T-helper 22 cell (primary cell): ENCODE measurements around the gene GPR89A.
"Not testable (repeated sequence)": the region's sequence is repeated elsewhere in the genome, so short reads cannot be mapped to it uniquely, and the experiment has no call there.

Experiments used
- DNase-seq: peaks from one replicate; pipeline ENCODE4 v3.0.0-alpha.2; 2020; ENCODE audit warnings: low read depth

Gene GPR89A

DNA sequence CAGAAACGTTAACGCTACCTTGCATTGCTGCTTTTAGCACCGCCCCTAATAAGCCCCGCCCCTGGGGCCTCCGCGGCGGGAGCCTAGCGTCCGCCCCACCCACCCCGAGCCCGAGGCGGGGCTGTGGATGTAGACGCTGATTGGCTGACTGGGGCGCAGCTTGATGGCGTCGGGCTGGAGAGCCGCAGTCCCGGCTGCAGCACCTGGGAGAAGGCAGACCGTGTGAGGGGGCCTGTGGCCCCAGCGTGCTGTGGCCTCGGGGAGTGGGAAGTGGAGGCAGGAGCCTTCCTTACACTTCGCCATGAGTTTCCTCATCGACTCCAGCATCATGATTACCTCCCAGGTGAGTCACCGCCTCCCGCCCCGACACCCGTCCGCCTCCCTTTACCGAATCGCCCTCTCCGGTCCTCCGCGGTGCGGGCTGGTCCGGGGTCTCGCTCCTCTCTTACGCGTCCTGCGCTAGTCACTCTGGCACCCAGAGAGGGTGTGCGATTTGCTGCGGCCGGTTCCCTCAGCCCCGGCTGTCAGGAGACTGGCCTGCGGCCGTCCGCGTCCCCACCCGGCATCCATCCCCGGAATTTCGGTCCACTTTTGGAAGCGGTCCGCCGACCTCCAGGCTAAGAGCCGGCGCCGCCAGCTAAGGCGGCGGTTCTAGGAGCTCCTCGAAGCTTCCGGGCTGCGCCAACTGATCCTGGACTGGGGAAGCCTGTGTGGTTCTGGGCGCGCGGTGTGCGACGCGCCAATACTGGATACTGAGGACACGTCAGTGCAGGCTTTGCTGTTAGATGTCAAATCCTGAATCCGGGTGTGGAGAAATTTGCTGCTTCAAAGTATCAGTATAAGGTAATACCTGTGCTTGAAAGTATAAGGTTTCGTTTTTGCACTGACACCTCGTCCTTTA, at the start of gene GPR89A:
Gene GPR89A, plus strand, starts transcription at position 156 of the 901 bp plus-strand sequence. Its CDS starts 146 bp downstream, at position 302.
- DNase-seq: peak; percentile 87

DNA sequence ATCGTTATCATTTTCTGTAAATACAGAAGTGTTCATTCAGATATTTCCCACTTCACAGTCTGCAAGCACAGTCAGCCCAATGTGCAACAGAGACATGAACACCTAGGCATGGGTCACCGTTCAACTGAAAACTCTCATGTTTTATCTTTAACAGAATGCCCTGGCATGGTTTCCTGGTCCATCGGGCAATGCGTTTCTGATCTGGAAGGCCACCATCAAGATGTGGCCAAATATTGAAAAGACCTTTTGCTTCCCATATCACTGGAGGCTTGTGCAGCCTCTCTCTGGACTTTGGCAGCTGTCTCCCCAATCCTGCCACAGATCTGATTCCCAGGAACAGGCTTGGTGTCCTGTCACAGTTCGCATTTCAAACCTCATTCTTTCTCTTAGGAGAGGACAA, 21.0 kb upstream of the GPR89A start:
- not testable (repeated sequence) for DNase-seq

DNA sequence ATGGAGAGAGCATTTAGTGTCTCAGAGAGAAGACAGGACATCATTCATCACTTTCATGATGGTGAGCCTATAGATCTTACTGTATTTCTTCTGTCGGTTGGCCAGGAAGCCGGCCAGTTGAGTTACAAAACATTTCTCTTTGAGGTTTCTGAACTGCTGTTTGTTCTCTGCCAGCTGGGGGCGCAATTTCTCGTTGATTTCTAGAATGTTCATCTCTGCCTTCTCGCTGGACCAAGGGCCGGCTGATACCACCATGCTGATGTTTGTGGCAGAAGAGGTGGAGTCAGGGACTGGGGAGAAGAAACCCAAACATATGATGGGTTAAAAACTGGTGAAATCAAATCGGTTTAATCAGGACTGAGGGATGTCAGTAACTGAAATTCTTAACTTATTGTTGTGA, 17.0 kb upstream of the GPR89A start:
- not testable (repeated sequence) for DNase-seq

DNA sequence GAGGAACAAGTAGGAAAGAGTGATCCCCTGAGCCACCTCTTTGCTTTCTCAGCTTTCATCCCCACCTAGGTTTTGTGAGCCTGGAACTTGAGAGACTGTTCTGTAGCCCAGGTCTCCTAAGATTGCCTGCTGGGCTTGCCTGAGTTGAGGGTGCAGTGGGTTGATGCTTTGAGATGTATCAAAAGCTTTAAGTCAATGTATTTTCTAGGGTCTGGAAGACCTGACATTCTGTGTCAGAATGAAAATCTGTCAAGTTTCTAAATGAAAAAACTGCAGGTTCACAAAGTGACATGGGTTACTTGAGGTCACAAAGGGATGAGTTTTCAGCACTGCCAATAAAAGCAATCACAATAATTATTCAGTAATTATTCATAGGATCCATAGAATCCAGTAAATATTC, 15.4 kb upstream of the GPR89A start:
- not testable (repeated sequence) for DNase-seq

DNA sequence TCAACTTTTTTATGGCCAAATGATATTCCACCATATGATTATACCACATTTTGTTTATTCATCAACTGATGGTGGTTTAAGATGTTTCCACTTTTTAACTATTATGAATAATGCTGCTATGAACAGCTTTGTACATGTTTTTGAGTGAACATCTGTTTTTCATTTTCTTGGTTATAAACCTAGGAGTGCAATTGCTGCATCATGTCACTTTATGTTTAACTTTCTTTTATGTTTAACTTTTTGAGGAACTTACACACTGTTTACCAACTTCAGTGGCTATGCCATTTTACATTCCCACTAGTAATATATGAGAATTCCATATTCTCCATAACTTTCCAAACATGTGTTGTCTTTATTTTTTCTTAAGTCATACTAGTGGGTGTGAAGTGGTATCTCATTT, 12.4 kb upstream of the GPR89A start:
- DNase-seq: not testable (repeated sequence)

DNA sequence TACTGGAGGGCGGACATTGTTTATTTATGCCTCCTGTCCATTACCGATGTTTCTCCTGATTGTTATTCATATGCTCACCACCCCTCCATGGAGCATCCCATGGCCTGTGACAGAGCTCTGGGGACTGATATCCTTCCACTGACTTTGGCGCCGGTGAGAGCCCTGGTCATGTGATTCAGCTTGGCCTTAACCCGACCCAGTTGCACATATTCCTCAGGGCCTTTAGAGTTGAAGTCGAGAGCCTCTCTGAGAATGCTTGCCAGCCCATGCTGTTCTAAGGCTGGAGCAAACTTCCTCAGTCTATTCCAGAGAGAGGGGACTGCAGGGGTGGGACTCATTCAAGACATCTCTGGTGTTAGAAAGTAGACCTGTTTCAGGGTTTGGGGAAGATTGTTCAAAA, 11.6 kb upstream of the GPR89A start:
- DNase-seq: not testable (repeated sequence)

DNA sequence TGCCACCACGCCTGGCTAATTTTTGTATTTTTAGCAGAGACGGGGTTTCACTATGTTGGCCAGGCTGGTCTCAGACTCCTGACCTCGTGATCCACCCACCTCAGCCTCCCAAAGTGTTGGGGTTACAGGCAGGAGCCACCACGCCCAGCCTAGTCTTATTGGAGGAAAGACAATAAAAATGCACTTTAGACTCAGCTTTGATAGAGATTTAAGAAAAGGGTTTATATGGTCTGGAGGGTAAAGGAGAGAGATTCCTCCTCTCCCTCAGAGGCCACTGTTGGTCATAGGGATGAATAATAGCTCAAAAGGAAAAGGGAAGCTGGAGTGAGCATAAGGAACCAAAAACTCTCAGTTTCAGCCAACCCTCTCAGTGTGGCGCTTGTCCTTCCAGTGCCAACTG, 8.4 kb upstream of the GPR89A start:
- not testable (repeated sequence) for DNase-seq

DNA sequence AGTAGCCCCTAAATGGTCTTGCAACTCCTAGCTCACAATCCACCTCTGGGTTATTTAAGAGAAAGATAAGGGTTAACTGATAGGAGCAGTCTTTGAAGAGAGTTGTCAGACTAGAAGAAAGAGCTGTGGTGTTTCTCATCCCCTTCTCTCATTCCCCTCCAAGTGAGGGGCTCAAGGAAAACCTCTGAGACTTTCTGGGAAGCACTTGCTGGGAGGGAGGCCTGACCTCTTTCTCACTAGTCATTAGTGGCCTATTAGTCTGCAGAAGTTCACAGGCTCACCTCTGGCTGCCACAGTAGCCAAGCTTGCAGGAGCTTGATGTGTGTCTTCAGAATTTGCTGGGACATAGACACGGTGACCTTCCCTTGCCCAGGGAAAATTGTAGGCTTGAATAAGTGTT, 6.2 kb upstream of the GPR89A start:
- no peak for DNase-seq

DNA sequence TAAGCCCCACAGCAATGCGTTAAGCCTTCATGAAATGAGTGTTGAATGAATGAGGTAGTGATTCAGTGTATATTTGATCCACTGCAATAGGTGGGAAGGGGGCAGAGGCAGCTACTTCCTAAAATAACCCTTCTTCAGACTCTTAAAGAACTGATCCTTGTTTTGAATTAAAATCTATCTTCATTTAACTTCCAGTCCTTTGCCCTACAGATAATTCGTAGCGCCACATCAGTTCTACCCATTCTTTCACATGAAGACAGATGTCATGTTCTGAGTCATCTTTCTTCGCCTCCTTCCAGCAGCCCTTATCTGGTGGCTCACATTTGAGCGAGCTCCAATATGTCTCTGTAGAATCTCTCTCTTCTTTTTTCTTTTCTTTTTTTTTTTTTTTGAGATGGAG, 948 bp upstream of the GPR89A start:
- DNase-seq: not testable (repeated sequence)

DNA sequence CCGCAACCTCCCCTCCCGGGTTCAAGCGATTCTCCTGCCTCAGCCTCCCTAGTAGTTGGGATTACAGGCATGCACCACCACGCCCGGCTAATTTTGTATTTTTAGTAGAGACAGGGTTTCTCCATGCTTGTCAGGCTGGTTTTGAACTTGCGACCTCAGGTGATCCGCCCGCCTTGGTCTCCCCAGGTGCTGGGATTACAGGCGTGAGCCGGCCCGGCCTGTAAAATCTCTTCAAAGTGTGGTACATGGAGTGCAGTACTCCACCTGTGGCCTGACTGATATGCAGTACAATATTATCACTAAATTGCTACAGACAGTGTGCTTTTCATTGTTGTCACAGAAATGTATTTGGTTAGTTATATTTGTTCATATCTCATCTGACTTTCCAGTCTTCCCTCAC, 499 bp upstream of the GPR89A start:
- DNase-seq: not testable (repeated sequence)

DNA sequence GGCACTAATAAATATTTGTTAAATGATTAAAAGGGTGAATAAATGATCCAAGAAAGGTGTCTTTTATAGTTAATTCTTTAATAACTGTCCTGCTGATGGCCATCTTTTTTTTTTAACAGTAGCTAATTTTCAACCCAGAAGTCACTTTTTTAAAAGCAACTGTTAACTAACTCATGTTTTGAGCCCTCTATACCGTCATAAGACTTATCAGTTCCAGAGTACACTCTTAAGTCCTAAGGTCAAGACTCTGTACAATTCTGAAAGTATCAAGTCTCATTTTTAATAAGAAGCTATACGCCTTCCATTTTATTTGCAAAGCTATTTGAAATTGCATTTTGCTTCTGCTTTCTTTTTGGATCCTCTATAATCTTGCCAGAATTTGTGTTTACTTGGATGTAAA, 3.0 kb downstream of the GPR89A start:
- not testable (repeated sequence) for DNase-seq

DNA sequence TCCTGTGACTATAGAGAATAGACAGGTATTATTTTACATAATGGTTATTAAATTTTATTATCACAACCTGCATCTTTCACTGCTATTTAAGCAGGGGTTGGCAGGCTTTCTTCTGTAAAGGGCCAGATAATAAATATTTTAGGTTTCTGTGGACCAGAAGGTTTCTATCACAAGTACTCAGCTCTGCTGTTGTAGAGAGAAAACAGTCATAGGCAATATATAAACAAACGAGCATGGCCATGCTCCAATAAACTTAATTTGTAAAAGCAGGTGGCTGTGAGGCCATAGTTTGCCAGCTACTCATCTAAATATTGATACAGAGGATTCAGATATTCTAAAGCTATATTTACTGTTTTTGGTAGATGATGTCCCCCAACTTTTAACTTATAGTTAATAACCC, 12.3 kb downstream of the GPR89A start:
- DNase-seq: not testable (repeated sequence)

DNA sequence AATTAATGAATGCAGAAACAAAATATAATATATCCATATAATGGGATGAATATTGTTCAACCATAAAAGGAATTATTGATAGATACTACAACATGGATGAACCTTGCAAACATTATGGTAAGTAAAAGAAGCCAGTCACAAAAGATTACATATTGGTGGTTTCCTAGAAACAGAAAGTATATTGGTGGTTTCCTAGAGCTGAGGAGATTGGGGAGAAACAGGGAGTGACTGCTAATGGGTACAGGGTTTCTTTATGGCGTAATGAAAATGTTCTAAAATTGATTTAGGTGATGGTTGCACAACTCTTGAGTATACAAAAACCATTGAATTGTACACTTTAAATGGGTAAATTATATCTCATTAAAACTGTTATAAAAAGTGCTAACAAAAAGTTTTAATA, 14.4 kb downstream of the GPR89A start:
- DNase-seq: not testable (repeated sequence)

DNA sequence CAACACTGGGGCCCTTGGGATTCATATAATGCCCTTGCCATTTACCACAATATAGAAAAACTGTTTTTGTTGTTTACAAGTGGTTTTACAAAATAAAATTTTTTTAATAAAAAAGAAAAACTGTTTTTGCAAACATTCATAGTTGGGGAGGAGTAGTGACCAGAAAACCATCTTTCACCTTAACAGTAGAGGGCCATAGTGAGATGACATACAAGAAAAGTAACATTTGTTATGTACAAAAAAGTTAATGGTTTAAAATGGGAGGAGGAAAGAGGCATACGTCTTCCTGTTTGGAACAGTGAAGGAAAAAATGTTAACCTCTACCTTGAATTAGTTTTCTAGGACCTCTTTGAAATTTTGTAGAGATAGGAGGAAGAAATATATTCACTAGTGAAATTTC, 28.4 kb downstream of the GPR89A start:
- DNase-seq: not testable (repeated sequence)

DNA sequence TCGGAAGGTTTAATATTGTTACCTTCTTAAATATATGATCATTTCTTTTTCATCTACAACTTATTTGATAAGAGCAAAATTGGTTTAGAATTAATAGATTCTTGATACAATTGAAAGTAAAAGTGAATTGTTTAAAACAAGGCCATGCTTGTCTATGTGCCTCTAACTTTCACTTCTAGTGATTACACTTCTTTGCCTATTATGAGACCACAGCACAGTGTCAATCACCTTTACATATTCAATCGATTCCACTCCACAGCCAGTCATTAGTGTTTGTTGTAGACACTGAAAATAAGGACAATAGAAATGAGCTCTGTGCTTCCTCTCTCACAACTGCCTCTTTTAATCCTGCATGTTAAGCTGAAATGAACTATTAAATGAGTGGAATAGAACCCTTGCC, 34.1 kb downstream of the GPR89A start:
- not testable (repeated sequence) for DNase-seq

DNA sequence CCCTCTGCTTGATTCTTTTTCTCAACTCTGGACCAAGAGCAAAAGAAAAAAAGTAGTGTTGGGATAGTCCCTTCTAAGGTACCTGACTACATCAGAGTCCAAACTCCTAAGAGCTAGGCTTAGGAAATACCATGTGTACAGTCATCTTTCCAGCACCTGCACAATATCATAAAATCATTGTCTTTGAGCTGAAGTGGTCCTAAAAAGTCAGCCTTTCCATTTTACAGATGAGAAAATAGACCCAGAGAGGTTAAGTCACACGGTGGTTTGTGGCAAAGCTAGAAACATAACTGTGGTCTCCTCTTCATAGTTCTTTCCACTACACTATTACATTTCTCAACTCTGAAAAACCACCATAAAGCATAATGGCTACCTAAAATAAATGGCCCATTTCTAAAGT, 36.2 kb downstream of the GPR89A start:
- not testable (repeated sequence) for DNase-seq

DNA sequence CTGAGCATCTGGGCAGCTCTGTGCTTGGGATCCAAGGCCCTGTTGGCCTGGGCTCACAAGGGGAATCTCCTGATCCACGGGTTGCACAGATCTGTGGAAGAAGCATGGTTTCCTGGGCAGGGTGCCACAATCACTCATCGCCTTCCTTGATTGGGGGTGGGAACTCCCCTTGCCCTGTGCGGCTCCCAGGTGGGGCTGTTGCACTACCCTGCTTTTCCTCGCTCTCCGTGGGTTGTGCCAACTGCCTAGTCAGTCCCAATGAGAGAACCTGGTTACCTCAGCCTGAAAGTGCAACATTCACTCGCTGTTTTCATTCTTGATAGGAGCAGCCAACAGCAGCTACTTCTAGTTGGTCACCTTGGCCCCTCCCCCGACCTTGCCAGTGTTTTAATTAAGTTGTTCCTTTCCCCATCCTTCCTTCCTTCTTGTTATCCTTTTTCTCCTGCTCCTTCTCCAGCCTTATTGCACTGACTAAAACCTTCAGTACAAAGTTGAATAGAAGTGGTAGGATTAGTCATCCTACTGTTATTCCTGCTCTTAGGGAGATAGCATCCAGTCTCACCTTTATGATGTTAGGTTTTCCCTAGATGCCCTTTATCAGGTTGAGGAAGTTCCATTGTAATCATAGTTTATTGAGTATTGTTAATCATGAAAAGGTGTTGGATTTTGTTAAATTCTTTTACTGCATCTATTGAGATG, 48.6 kb downstream of the GPR89A start:
- DNase-seq: not testable (repeated sequence)

DNA sequence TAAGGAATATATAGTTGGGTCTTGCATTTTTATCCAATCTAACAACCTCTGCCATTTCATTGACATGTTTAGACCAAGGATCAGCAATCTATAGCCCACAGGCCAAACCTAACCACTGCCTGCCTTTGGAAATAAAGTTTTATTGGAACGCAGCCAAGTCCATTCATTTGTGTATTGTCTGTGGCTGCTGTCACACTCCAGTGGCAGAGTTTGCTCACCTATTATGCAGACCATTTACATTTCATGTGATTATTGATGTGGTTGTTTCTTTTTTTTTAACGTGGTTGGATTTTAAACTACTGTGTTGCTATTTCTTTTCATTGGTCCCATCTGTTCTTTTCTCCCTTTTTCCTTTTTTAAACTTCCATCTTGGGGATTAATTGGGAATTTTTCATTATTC, 54.7 kb downstream of the GPR89A start:
- DNase-seq: not testable (repeated sequence)

DNA sequence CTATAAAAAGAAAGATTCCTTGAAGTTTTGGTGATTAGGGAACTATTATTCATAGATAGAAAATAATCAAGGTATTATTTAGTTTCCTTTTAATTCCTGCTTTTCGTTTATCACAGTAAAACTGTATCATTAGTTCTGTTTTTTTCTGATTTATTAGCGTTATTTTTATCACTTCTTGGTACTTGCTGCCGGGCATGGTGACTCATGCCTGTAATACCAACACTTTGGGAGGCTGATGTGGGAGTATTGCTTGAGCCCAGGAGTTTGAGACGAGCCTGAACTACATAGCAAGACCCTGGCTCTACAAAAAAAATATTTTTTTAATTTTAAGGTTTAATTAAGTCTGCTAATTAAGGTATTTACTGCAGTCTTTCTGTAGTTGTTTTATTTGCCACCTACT, 57.2 kb downstream of the GPR89A start:
- not testable (repeated sequence) for DNase-seq

DNA sequence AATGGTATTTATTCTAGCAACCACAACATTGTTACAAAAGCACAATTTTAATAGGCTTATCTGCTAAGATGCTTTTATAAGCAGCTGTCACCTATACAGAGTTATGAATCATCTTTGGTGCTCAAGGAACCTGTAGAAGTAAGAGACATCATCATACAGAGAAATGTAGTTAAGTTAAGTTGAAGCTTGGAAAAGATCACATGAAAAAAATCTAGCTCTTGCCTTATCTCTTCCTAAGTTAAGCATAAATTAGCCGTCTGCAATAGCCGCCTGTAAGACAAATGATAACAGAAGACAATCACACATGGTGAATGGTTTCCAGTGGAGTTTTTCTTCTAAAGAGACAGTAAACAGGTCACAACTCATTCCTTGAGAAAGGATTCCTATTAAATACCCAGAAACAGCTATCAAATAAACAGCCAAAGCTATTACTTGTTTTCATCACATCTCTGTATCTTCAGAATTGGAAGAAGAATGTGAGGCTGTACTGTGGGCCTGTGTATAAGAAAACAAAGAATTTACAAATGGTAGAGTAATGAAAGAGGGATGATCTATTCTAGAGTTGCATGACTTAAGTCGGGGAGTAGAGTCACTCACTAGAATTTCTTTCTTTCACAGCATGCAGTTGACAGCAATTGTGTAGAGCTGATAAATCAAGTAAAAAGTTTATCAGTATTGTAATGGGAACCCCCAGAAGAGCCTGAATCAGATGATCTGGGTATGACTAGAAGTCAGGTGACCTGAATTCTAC, 63.4 kb downstream of the GPR89A start:
- DNase-seq: not testable (repeated sequence)

DNA sequence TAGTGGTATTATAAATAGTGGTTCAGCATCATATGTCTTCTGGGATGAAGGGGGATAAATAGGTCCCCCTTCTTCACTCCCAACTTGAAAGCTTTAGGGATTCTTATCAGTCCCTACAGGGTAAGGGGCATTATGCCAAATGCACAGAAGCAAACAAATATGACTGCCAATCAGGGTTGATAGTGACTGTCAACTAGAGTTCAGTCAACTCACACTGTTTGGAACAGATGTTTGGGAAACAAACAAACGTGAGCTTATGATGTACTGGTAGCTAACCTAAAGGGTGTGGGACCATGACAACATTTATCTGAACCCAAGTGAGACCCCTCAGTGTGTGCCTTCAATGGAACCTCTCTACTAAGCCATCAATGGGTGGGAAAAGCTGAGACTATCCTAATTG, 65.4 kb downstream of the GPR89A start:
- DNase-seq: not testable (repeated sequence)

DNA sequence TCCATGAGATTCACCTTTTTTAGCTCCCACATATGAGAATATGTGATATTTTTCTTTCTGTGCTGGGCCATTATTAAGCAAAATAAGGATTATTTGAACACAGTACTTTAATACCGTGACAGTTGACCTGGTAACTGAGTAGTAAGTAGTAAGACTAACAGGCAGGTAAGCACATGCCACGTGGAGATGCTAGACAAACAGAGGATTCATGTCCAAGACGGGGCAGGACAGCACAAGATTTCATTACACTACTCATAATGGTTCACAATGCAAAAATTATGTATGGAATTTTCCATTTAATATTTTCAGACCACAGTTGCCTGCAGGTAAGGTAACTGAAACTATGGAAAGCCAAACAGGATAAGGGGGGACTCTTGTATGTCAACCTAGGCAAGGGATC, 77.1 kb downstream of the GPR89A start:
- not testable (repeated sequence) for DNase-seq
